ENCODE data around the gene PPARG.

DNA sequence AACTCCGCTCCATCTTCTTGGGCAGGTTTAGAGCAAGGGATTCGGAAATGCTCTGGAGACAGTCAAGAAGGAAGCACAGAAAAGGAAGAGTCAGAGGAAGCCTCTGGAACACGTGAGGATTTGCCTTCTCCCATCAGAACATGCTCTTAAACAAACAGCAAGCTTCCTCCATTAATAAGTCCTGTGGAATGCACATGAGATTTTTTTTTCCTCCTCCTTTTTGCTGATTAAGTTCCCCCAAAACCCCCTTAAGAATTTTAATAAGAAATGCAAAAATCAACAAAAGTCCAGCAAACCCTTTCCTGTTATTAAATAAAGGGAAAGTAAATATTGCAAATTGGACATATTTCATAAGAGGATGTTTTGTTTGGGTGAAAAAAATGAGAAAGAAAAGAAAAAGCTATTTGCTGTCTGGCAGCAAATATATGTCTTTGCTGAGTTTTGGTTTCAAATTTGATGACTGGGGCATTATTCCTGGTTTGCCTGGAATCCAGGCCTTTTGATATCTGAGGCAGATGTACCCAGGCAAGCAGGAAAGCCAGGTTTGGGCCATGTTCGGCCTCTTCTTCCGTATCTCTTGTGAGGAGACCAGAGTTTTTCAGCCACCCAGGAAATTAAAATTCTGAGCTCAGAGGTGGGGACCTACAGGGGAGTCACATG is 187.5 kb downstream of the PPARG start:
- TF ChIP-seq POLR2A (IDR thresholded peaks at IDR 0.05), result no peak
- TF ChIP-seq, protein P1, sequence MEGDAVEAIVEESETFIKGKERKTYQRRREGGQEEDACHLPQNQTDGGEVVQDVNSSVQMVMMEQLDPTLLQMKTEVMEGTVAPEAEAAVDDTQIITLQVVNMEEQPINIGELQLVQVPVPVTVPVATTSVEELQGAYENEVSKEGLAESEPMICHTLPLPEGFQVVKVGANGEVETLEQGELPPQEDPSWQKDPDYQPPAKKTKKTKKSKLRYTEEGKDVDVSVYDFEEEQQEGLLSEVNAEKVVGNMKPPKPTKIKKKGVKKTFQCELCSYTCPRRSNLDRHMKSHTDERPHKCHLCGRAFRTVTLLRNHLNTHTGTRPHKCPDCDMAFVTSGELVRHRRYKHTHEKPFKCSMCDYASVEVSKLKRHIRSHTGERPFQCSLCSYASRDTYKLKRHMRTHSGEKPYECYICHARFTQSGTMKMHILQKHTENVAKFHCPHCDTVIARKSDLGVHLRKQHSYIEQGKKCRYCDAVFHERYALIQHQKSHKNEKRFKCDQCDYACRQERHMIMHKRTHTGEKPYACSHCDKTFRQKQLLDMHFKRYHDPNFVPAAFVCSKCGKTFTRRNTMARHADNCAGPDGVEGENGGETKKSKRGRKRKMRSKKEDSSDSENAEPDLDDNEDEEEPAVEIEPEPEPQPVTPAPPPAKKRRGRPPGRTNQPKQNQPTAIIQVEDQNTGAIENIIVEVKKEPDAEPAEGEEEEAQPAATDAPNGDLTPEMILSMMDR (IDR thresholded peaks at IDR 0.05), result no peak
- no peak for TF ChIP-seq POLR2AphosphoS5 (IDR thresholded peaks at IDR 0.05)

All from stomach (tissue), 4 donors.